Pulmonary artery endothelial cell (primary cell): ENCODE data around the gene OTUB1. TPM values are rescaled to one million over a fixed set of nuclear protein-coding genes. Genes with fewer than 3 reads are reported as not detected.

Experiments used
- DNase-seq: peaks from one replicate; pipeline ENCODE4 v3.0.0-alpha.2; 2011; ENCODE audit warnings: low read depth, low spot score
- total RNA-seq: library from RNA; depleted of rRNA; stranded (reverse); fragments of >200 nt; gene quantifications from 2 replicates; pipeline ENCODE4 v1.2.3, GENCODE V29; 2014

The OTUB1 gene
- total RNA-seq, 1 donor from 2014 or later = 71.6 TPM

- DNase-seq = no peak
Measured at GRCh38 chr11:64022125-64022784, 36.0 kb downstream of the OTUB1 start.

GRCh38 chr11:64023712-64024710, 37.8 kb downstream of the OTUB1 start:
- DNase-seq = no peak

DNA sequence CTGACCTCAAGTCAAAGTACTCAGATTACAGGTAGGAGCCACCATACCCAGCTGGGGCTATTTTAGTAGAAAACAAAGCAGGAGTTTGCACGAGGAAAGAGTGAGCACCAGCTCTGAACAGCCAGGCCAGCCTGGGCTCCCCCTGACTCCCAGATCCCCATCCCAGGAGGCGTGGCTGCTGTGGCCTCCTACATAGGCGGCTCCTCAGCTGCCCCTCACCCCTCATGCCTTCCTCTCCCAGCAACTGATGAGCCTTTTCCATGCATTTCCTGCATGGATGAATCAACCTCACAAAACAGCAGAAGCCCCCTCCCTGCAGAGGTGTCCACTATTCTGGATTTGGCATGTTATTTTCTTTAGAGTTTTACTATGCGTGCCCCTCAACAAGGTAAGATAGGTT, 39.0 kb downstream of the OTUB1 start:
- DNase-seq = no peak

DNA sequence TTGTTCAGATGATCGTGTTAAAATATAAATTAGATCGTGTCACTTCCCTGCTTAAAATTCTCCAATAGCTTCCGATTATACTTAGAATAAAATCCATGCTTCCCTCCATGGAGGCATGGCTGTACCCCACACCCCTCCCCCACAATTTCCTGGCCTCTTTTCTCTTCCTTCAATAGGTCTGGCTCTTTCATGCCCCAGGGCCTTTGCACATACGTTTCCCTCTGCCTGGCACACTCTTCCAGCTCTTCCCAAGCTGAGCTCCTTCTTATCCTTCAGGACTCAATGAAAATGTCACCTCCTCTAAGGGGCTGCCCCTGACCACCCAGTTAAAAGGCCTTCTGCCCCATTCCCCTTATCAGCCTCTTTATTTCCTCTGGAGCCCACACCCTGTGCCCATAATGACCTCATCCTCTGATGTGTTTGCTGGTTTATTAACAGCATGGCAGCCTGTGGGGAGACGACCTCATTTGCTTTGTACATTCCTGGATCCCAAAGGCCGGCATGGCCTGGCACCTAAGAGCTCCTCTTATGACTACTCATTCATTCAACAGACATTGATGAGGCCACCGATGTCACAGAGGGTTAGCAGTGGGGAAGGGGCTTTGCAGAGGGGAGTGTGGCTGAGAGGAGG, 40.5 kb downstream of the OTUB1 start:
- DNase-seq = no peak

GRCh38 chr11:64027651-64028397, 41.6 kb downstream of the OTUB1 start:
- no peak for DNase-seq

DNA sequence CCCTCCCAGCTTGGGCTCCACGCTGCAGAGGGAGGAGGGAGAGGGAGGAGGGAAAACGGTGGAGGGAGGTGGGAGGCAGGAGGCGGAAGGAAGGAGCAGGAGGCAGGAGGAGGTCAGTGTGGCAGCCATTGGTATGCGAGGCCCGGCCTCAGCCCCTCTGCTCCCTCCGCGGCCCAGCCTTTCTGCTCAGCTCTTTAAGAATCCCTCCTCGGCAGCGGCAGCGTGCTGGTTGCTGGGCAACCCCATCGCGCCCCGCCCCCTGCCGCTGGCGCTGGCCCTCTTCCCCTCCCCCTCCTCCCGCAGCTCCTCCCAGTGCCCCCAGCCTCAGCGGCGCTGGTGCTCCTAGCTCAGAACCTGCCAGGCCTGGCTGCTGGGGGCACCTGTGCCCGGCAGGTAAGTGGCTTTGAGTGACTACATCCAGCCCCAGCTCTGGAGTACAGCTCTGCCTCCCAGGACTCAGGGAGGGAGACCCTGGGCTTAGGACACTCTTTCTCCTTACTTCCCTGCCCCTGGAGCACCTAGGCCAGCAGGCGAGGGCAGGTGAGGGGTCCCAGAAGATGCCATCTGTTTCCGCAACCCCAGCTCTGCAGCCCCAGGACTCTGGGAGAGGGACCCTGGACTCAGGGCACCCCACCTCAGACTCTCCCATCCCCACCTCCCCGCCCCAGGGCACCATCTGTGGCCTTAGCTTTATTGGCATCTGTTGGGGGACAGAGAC, 42.3 kb downstream of the OTUB1 start:
- DNase-seq = no peak

DNA sequence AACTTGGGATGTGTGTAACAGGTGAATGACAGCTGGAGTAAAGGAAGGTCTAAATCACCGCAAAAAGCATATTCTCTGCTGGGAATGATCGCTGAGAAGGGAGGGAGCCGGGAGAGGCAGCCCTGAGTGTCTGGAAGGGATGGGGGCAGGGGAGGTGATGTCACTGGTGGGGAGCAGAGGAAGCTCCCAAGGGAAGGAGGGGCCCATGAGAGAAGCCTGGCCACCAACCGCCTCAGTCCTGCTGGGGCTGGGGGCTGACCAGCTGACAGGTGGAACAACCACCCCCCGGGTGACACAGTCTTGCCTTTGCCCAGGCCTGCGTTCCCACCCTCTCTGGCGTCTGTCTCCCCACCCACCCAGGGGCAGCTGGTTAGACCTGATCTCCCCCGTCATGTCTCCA, 43.5 kb downstream of the OTUB1 start:
- DNase-seq = no peak

DNA sequence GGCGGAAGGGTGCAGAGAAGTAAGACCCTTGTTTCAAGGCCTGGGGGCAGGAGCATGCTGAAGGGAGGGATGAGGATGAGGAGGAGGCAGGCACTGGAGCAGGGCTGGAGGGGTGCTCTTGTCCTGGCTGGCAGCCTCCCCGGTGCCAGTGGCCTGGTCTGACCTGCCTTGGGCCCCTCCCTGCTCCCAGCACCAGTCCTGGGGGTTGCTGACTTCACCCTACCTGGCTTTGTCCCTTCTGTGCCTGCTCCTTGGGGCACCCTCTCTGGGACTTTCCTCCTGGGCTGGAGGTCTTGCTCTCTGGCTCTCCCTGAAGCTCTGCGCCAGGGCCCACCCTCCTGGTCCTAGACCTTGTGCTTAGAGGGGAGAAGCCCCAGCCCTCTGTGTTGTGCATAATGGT, 44.8 kb downstream of the OTUB1 start:
- no peak for DNase-seq

GRCh38 chr11:64032050-64032449, 45.8 kb downstream of the OTUB1 start:
- DNase-seq = no peak

GRCh38 chr11:64034411-64034811, 48.2 kb downstream of the OTUB1 start:
- DNase-seq = no peak

GRCh38 chr11:64035081-64035524, 48.9 kb downstream of the OTUB1 start:
- no peak for DNase-seq

GRCh38 chr11:64035576-64035975, 49.3 kb downstream of the OTUB1 start, which contains the start of gene FLRT1:
TSS of gene FLRT1 (plus strand) at chr11:64035931. CDS start at chr11:64116268, 80,337 bp downstream.
- DNase-seq = no peak

DNA sequence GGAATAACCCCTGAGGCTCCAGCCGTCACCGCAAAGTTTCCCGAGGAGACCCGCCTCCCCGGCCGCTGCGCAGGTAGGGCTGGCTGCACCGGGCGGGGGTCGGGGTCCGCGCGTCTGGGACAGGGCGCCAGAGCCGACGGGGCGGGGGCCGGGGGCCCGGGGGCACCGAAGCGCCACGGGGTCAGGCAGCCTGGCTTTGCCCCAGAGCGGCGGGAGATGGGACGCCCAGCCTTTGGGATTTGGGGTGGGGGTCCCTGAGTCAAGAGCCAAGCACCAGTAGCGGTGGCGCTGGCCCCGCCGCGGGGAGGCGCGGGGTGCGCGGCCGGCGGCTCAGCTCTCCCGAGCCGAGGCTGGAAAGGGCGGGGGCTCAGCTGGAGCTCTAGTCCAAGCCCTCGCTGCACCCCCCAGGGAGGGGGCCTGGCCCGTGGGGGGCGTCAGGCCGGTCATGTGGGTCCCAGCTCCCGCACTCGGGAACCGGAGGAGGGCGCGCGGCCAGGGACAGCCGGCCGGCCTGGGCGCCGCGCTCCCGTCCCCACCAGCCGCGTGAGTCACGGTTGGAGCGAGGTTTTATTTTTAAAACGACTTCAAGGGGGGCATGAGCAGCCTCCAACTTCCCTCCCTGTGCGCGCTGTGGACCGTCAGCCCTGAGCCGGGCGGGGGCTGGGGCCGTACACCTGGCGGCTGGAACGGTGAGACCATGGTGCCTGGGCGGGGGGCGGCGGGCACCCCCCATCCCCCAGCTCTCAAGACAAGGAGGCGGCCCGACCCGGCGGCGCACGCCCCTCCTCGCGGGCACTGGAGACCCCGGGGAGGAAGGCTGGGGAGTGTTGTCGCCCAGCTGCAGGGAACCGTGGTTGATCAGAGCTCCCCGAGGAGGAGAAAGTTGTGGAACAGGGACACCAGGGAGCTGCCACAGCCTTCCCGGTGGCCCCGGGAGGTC, 50.1 kb downstream of the OTUB1 start:
- no peak for DNase-seq

- no peak for DNase-seq
Measured at GRCh38 chr11:64037027-64037634, 50.9 kb downstream of the OTUB1 start.

DNA sequence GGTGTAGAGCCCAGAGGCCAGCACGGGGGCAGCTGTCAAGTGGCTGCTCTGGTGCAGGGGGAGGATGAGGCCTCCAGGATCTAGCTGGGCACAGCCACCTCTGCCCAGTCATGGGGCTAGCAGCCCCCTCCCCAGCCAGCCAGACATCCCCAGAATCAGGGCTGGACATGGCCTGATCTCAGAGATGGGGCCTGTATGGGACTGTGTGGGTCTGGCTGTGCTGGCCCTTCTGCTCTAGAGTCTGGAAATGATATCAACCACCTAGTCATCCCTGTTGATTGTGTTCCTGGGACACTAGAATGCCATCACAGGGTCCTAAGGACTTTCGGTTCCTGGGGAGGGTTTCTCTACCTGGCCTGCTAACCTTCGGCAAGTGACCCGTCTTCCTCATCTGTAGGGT, 52.3 kb downstream of the OTUB1 start:
- DNase-seq = no peak

GRCh38 chr11:64039012-64039665, 52.9 kb downstream of the OTUB1 start:
- no peak for DNase-seq

- DNase-seq = no peak
Measured at GRCh38 chr11:64040684-64041322, 54.6 kb downstream of the OTUB1 start.

- DNase-seq = no peak
Measured at GRCh38 chr11:64041846-64042245, 55.6 kb downstream of the OTUB1 start.
